Activated naive CD4-positive, alpha-beta T cell treated with anti-CD3 and anti-CD28 coated beads for 36 hours (primary cell): ENCODE data around the gene UGT1A9. TPM values are rescaled to one million over a fixed set of nuclear protein-coding genes. Genes with fewer than 3 reads are reported as not detected.

Source experiments
- CTCF ChIA-PET: fragments of 350-600 bp; sonication (Branson Sonifier 250); formaldehyde crosslinking; loops from one replicate; lab custom pipeline; 2021; ENCODE audit warnings: antibody characterized with exemption; lab: Charles Lee
- DNase-seq: peaks from one replicate; pipeline ENCODE4 v3.0.0-alpha.2; 2020
- H3K27ac Mint-ChIP-seq: one replicate; pipeline ENCODE4 v1.8.0; 2021; ENCODE audit warnings: mild to moderate bottlenecking, mixed read lengths
- H3K27me3 Mint-ChIP-seq: one replicate; pipeline ENCODE4 v1.8.0; 2021; ENCODE audit warnings: low read depth, mixed read lengths
- H3K36me3 Mint-ChIP-seq: one replicate; pipeline ENCODE4 v1.8.0; 2021; ENCODE audit warnings: low read depth, mixed read lengths
- H3K4me1 Mint-ChIP-seq: one replicate; pipeline ENCODE4 v1.8.0; 2021; ENCODE audit warnings: low read depth, mixed read lengths
- H3K4me3 Mint-ChIP-seq: one replicate; pipeline ENCODE4 v1.8.0; 2021; ENCODE audit warnings: mild to moderate bottlenecking, moderate library complexity, mixed read lengths
- H3K9me3 Mint-ChIP-seq: one replicate; pipeline ENCODE4 v1.8.0; 2021; ENCODE audit warnings: mixed read lengths
- intact Hi-C: fragments of 100-400 bp; cut with micrococcal nuclease; formaldehyde crosslinking; loops from one replicate; pipeline ENCODE4 v1.15.1; 2023
- total RNA-seq, 2 experiments: library from RNA; stranded (reverse); gene quantifications; one replicate each; pipeline ENCODE4 v1.2.3, GENCODE V29; 2021

Gene UGT1A9
- total RNA-seq, 2 experiments from 2014 or later: not detected

- CTCF ChIA-PET: no interaction called here
- H3K27me3 Mint-ChIP-seq: peaks cover 7% of the 10 kb centered on the region
- no peaks in the 10 kb centered on the region for H3K4me1 Mint-ChIP-seq
- intact Hi-C loops: no loop called here
- peaks cover 9% of the 10 kb centered on the region for H3K9me3 Mint-ChIP-seq
- no peak within 1 kb of the TSS for H3K4me3 Mint-ChIP-seq
- DNase-seq: no peak
- no peak within 1 kb of the TSS for H3K27ac Mint-ChIP-seq
- H3K36me3 Mint-ChIP-seq: no peaks in the 10 kb centered on the region
These were observed 106.3 kb downstream of the UGT1A9 start, which contains the start of gene MROH2A for GRCh38 chr2:233778030-233778429. Gene MROH2A, plus strand, starts transcription at chr2:233778330. Its CDS starts 1,029 bp downstream, at chr2:233779359.

DNA sequence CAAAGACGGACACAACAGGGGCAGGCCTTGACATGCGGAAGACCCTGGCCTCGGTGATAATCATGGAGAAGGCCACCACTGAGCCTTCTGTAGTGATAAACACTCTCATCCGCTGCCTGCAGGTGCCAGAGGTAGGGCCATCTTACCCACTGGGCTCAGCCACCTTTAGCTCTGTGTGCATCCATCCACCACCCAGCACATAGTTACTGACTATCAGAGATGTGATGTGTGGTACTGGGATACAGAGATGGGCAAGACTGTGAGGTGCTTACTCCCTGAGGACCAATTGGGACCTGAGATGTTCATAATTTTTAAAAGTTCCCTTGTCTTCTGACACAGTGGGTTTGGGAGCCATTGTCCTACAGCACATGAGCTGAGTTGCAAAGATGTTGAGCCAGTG is 108.0 kb downstream of the UGT1A9 start:
- Mint-ChIP-seq H3K4me1 (no peaks in the 10 kb centered on the region), H3K9me3 (peaks cover 9% of the 10 kb centered on the region), H3K27me3 (peaks cover 7% of the 10 kb centered on the region), H3K4me3 (no peak overlapping the region), H3K36me3 (no peaks in the 10 kb centered on the region), H3K27ac (no peak overlapping the region)
- intact Hi-C loops: no loop called here
- CTCF ChIA-PET: no interaction called here
- DNase-seq: no peak

- CTCF ChIA-PET: no interaction called here
- intact Hi-C loops: no loop called here
These were observed 109.1 kb downstream of the UGT1A9 start for GRCh38 chr2:233780771-233781170.

GRCh38 chr2:233789554-233789953 is 117.9 kb downstream of the UGT1A9 start:
- peaks cover 6% of the 10 kb centered on the region for H3K27me3 Mint-ChIP-seq
- CTCF ChIA-PET: no interaction called here

More at GRCh38 chr2:233780771-233781170, 109.1 kb downstream of the UGT1A9 start:
- peaks cover 6% of the 10 kb centered on the region for H3K27me3 Mint-ChIP-seq
- peaks cover 9% of the 10 kb centered on the region for H3K9me3 Mint-ChIP-seq
- no peak for DNase-seq
- H3K27ac Mint-ChIP-seq: no peak overlapping the region
- no peaks in the 10 kb centered on the region for H3K36me3 Mint-ChIP-seq
- no peaks in the 10 kb centered on the region for H3K4me1 Mint-ChIP-seq
- no peak overlapping the region for H3K4me3 Mint-ChIP-seq

DNA sequence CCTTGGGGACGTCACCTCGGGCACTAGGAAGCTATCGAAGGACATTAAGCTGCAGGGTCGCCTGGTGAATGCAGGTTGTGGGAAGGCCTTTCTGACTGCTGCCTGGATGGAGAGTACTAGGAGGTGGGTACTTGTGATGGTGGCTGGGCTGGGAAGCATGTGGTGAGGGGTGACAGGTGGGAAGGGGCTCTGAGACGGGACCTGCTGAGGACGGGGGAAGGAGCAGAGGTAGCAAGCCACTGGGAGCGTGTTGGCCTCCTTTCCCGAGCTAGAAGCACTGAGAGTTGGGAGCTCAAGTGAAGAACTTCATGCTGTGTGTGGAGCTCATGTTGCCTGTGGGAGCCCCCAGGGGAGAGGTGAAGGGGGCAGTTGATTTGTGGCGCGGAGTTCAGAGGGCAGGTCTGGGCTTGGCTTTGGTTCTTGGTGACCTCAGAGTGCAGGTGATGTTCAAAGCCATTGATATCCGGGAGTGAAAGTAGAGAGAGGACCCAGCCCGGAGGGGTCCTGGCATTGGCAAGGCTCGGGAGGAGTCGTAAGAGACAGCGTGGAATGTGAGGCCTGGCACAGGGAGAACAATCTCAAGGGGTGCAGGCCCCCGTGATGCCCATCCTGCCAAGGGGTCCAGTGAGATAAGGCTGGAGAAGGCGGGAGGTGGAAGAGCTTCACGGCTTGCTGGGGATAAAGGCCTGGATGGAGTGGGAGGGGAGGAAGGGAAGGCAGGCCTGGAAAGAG is 119.6 kb downstream of the UGT1A9 start:
- H3K4me1 Mint-ChIP-seq: no peaks in the 10 kb centered on the region
- no peaks in the 10 kb centered on the region for H3K27me3 Mint-ChIP-seq
- no peak for DNase-seq
- no peak overlapping the region for H3K27ac Mint-ChIP-seq
- H3K36me3 Mint-ChIP-seq: no peaks in the 10 kb centered on the region
- intact Hi-C loops: no loop called here
- no peak overlapping the region for H3K4me3 Mint-ChIP-seq
- peaks cover 1% of the 10 kb centered on the region for H3K9me3 Mint-ChIP-seq
- CTCF ChIA-PET: interaction anchor here (1.3 kb wide), 1 partner anchor 80 kb away, joined by 3 read pairs; no protein-coding TSS in a partner anchor

More at GRCh38 chr2:233789554-233789953, 117.9 kb downstream of the UGT1A9 start:
- no peak for DNase-seq
- peaks cover 7% of the 10 kb centered on the region for H3K9me3 Mint-ChIP-seq
- no peak overlapping the region for H3K27ac Mint-ChIP-seq
- no peaks in the 10 kb centered on the region for H3K4me1 Mint-ChIP-seq
- no peak overlapping the region for H3K4me3 Mint-ChIP-seq
- H3K36me3 Mint-ChIP-seq: no peaks in the 10 kb centered on the region
- intact Hi-C loops: no loop called here

- Mint-ChIP-seq H3K4me1 (no peaks in the 10 kb centered on the region), H3K27me3 (no peaks in the 10 kb centered on the region), H3K36me3 (no peaks in the 10 kb centered on the region), H3K9me3 (no peaks in the 10 kb centered on the region), H3K27ac (no peak overlapping the region), H3K4me3 (no peak overlapping the region)
- CTCF ChIA-PET: no interaction called here
- DNase-seq: no peak
- intact Hi-C loops: no loop called here
These were observed 120.2 kb downstream of the UGT1A9 start for GRCh38 chr2:233791883-233792329.

GRCh38 chr2:233792720-233793119 is 121.0 kb downstream of the UGT1A9 start:
- H3K36me3 Mint-ChIP-seq: no peaks in the 10 kb centered on the region
- H3K27me3 Mint-ChIP-seq: no peaks in the 10 kb centered on the region
- CTCF ChIA-PET: no interaction called here
- no peak overlapping the region for H3K27ac Mint-ChIP-seq
- H3K9me3 Mint-ChIP-seq: no peaks in the 10 kb centered on the region
- H3K4me1 Mint-ChIP-seq: no peaks in the 10 kb centered on the region
- no peak for DNase-seq
- intact Hi-C loops: no loop called here
- no peak overlapping the region for H3K4me3 Mint-ChIP-seq

DNA sequence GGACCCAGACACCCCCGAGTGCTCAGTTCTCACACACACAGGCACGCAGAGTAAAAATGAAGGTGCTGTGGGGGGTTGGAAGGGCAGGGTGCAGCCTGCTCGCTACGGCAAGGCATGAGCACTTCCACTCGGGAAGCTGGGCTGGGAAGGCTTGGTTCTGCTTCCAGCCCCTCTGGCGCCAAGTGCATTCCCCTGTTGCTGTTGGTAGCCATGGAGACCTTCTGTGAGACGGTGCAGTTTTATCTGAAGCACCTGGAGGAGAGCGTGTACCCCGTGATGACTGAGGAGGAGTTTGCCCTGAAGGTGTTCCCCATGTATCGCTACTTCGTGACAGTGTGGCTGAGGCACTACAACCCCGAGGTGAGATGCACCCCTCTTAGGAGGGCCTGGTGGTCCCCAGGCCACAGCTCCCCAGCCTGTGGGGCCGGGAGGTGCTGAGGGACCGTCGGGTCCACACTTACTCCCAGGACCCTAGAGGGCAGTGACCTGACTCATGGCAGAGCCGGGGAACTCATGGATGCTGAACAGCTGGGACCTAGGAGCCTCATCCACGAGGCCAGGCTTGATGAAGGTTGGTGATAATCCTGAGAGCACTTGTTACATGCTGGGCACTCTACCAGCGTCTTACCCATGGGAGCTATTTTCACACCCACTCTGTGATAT is 121.9 kb downstream of the UGT1A9 start:
- H3K4me1 Mint-ChIP-seq: no peaks in the 10 kb centered on the region
- no peaks in the 10 kb centered on the region for H3K36me3 Mint-ChIP-seq
- no peak overlapping the region for H3K4me3 Mint-ChIP-seq
- no peak for DNase-seq
- CTCF ChIA-PET: no interaction called here
- intact Hi-C loops: no loop called here
- no peaks in the 10 kb centered on the region for H3K9me3 Mint-ChIP-seq
- no peaks in the 10 kb centered on the region for H3K27me3 Mint-ChIP-seq
- no peak overlapping the region for H3K27ac Mint-ChIP-seq

- H3K4me1 Mint-ChIP-seq: no peaks in the 10 kb centered on the region
- CTCF ChIA-PET: no interaction called here
- intact Hi-C loops: no loop called here
- no peak for DNase-seq
- H3K9me3 Mint-ChIP-seq: no peaks in the 10 kb centered on the region
- no peaks in the 10 kb centered on the region for H3K27me3 Mint-ChIP-seq
- no peak overlapping the region for H3K27ac Mint-ChIP-seq
- H3K36me3 Mint-ChIP-seq: no peaks in the 10 kb centered on the region
- no peak overlapping the region for H3K4me3 Mint-ChIP-seq
These were observed 122.5 kb downstream of the UGT1A9 start for GRCh38 chr2:233794128-233794658.

GRCh38 chr2:233795735-233796171 is 124.1 kb downstream of the UGT1A9 start:
- no peak overlapping the region for H3K27ac Mint-ChIP-seq
- H3K36me3 Mint-ChIP-seq: no peaks in the 10 kb centered on the region
- H3K27me3 Mint-ChIP-seq: no peaks in the 10 kb centered on the region
- intact Hi-C loops: no loop called here
- no peaks in the 10 kb centered on the region for H3K4me1 Mint-ChIP-seq
- no peaks in the 10 kb centered on the region for H3K9me3 Mint-ChIP-seq
- no peak for DNase-seq
- CTCF ChIA-PET: no interaction called here
- no peak overlapping the region for H3K4me3 Mint-ChIP-seq

- no peak overlapping the region for H3K4me3 Mint-ChIP-seq
- H3K9me3 Mint-ChIP-seq: no peaks in the 10 kb centered on the region
- no peaks in the 10 kb centered on the region for H3K27me3 Mint-ChIP-seq
- CTCF ChIA-PET: no interaction called here
- no peaks in the 10 kb centered on the region for H3K36me3 Mint-ChIP-seq
- no peaks in the 10 kb centered on the region for H3K4me1 Mint-ChIP-seq
- intact Hi-C loops: no loop called here
- H3K27ac Mint-ChIP-seq: no peak overlapping the region
- no peak for DNase-seq
These were observed 124.6 kb downstream of the UGT1A9 start for GRCh38 chr2:233796254-233796653.

DNA sequence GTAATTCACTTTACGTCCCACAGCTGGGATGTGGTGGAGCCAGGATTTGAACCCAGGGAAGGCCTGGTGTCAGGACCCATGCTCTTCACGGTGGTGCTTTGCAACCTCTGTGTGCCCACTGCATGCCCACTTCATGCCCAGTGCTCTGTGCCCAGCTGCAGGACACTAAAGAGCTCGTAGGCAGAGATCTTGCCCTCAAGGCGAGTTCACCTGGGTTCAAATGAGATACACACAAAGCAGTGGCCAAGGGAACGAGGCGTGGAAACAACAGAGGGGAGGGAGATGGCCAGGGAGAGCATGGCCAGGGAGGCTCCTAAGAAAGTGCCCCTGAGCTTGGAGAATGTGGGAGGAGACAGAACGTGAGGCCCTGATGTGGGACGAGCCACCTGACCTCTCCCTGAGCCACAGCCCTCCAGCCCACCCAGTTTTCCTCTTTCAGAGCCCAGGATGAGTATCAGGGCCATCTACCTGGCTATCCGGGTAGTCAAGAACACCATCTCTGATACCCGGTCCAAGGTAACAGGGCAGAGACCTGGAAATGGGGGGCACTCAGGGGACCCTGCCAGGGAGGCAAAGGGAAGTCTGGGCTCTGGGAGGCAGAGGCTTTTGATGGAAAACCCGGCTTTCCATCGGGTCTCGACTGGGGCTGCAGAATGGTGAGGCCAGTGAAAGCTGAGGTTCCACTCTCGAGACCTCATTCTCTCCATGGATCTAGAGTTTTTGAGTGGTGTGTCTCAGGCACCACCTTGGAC is 126.8 kb downstream of the UGT1A9 start:
- intact Hi-C loops: no loop called here
- H3K4me3 Mint-ChIP-seq: no peak overlapping the region
- no peak for DNase-seq
- H3K4me1 Mint-ChIP-seq: no peaks in the 10 kb centered on the region
- CTCF ChIA-PET: no interaction called here
- no peaks in the 10 kb centered on the region for H3K36me3 Mint-ChIP-seq
- peaks cover 3% of the 10 kb centered on the region for H3K27me3 Mint-ChIP-seq
- H3K27ac Mint-ChIP-seq: no peak overlapping the region
- H3K9me3 Mint-ChIP-seq: no peaks in the 10 kb centered on the region
